Cardiac muscle cell (in vitro differentiated cells and primary cell): ENCODE results near the gene CMTM6. TPM values are rescaled to one million over a fixed set of nuclear protein-coding genes. Genes with fewer than 3 reads are reported as not detected.

Experiments
- DNase-seq, 2 donors: peaks; one replicate each; pipeline versions ENCODE4 v3.0.0 to v3.0.0-alpha.2; 2010 to 2017; ENCODE audit warnings: low read depth in 1 of 2, low spot score in 1 of 2
- H3K27ac ChIP-seq: fragments of 200-600 bp; sonication (generic); 2 replicates; pipeline ENCODE4 v1.5.1; 2016
- H3K27me3 ChIP-seq: fragments of 200-600 bp; sonication (generic); 2 replicates; pipeline ENCODE4 v1.6.0; 2016; ENCODE audit warnings: control low read depth
- H3K36me3 ChIP-seq: fragments of 200-600 bp; sonication (generic); 2 replicates; pipeline ENCODE4 v1.5.1; 2016; ENCODE audit warnings: control low read depth
- H3K4me1 ChIP-seq: fragments of 200-600 bp; sonication (generic); 2 replicates; pipeline ENCODE4 v1.8.1; 2017; ENCODE audit warnings: low read depth, mild to moderate bottlenecking, mixed run types
- H3K4me3 ChIP-seq: fragments of 200-600 bp; sonication (generic); 2 replicates; pipeline ENCODE4 v1.5.1; 2016; ENCODE audit warnings: mild to moderate bottlenecking
- H3K9me3 ChIP-seq: fragments of 200-600 bp; sonication (generic); 2 replicates; pipeline ENCODE4 v1.5.1; 2017; ENCODE audit warnings: low read depth, mild to moderate bottlenecking, control low read depth
- CTCF ChIP-seq: IDR thresholded peaks from 2 replicates; pipeline ENCODE4 v1.5.1; 2012; ENCODE audit warnings: low read depth, mild to moderate bottlenecking, low read length
- polyA plus RNA-seq: library from polyadenylated mRNA; unstranded; fragments of >200 nt; fragmentation: Nextera tagmentation; extraction: Ambion mirVana; gene quantifications from 2 replicates; pipeline ENCODE4 v1.2.1, GENCODE V29; 2016
- total RNA-seq: library from RNA; depleted of rRNA; stranded (reverse); fragments of >200 nt; gene quantifications from 2 replicates; pipeline ENCODE4 v1.2.3, GENCODE V29; 2016

The CMTM6 gene
- total and polyA plus RNA-seq, 2 experiments from 2014 or later = 24.5 to 39.9 TPM

- Histone ChIP-seq H3K9me3 (no peaks in the 10 kb centered on the region), H3K4me1 (no peaks in the 10 kb centered on the region), H3K27ac (no peak overlapping the region), H3K36me3 (peaks cover 7% of the 10 kb centered on the region), H3K27me3 (no peaks in the 10 kb centered on the region), H3K4me3 (no peak overlapping the region)
- peak in 1 of 2 donors; percentile 26 for DNase-seq
- no peak for TF ChIP-seq CTCF
Observed at GRCh38 chr3:32544894-32545293, 42.2 kb upstream of the CMTM6 start.

GRCh38 chr3:32542807-32543206 lies 40.2 kb upstream of the CMTM6 start:
- H3K4me3 ChIP-seq = no peak overlapping the region
- no peak overlapping the region for H3K27ac ChIP-seq
- no peaks in the 10 kb centered on the region for H3K4me1 ChIP-seq
- H3K9me3 ChIP-seq = no peaks in the 10 kb centered on the region
- no peak for TF ChIP-seq CTCF
- H3K27me3 ChIP-seq = no peaks in the 10 kb centered on the region
- DNase-seq = no peak
- H3K36me3 ChIP-seq = peaks cover 12% of the 10 kb centered on the region

GRCh38 chr3:32540899-32541298 lies 38.2 kb upstream of the CMTM6 start:
- no peak for DNase-seq
- peaks cover 16% of the 10 kb centered on the region for H3K36me3 ChIP-seq
- TF ChIP-seq CTCF = no peak
- H3K4me1 ChIP-seq = no peaks in the 10 kb centered on the region
- H3K9me3 ChIP-seq = no peaks in the 10 kb centered on the region
- H3K27me3 ChIP-seq = no peaks in the 10 kb centered on the region
- H3K27ac ChIP-seq = peak overlapping the region; percentile 6
- H3K4me3 ChIP-seq = no peak overlapping the region

- TF ChIP-seq CTCF = no peak
- H3K4me3 ChIP-seq = no peak overlapping the region
- H3K4me1 ChIP-seq = no peaks in the 10 kb centered on the region
- H3K9me3 ChIP-seq = no peaks in the 10 kb centered on the region
- H3K36me3 ChIP-seq = peaks cover 29% of the 10 kb centered on the region
- H3K27ac ChIP-seq = no peak overlapping the region
- DNase-seq = no peak
- H3K27me3 ChIP-seq = no peaks in the 10 kb centered on the region
Observed at GRCh38 chr3:32532434-32532833, 29.8 kb upstream of the CMTM6 start.

GRCh38 chr3:32531010-32531647 lies 28.5 kb upstream of the CMTM6 start:
- Histone ChIP-seq H3K4me3 (no peak overlapping the region), H3K9me3 (no peaks in the 10 kb centered on the region), H3K27me3 (no peaks in the 10 kb centered on the region), H3K36me3 (peaks cover 40% of the 10 kb centered on the region), H3K4me1 (no peaks in the 10 kb centered on the region), H3K27ac (peak overlapping the region; percentile 10)
- no peak for DNase-seq
- no peak for TF ChIP-seq CTCF
